HEK293 (cell line): ENCODE measurements around the gene TNIK.

Experiments used
- CTCF ChIA-PET: fragments of 350-600 bp; formaldehyde crosslinking; extraction: SDS; loops from one replicate; lab custom pipeline; 2021; ENCODE audit warnings: antibody characterized with exemption; lab: Yijun Ruan, JAX
- POLR2A ChIA-PET: fragments of 300-600 bp; formaldehyde crosslinking; extraction: SDS; loops from one replicate; lab custom pipeline; 2020; ENCODE audit warnings: antibody characterized with exemption, inconsistent platforms; lab: Yijun Ruan, JAX
- H3K27ac ChIP-seq: fragments of 200-500 bp; sonication (Bioruptor generic); 2 replicates; pipeline ENCODE4 v1.5.1; 2014; ENCODE audit warnings: low read depth, low read length, control low read depth, inconsistent platforms; ENCODE audit errors: extremely low read depth
- H3K36me3 ChIP-seq, 2 experiments: fragments of 200-500 bp in 1 of 2; sonication (Bioruptor generic) in 1 of 2; 1 replicate in 1 of 2; 2 replicates in 1 of 2; pipeline ENCODE4 v1.5.1; 2014 to 2017; ENCODE audit warnings: inconsistent platforms in 2 of 2, low read length in 2 of 2; ENCODE audit not compliant: control insufficient read depth in 2 of 2, insufficient read depth in 1 of 2
- H3K4me1 ChIP-seq: fragments of 200-500 bp; sonication (Bioruptor generic); 2 replicates; pipeline ENCODE4 v1.5.1; 2014; ENCODE audit warnings: mild to moderate bottlenecking, low read length, inconsistent platforms; ENCODE audit not compliant: control insufficient read depth, insufficient read depth
- H3K4me3 ChIP-seq: 2 replicates; pipeline ENCODE4 v1.5.1; 2011; ENCODE audit warnings: low read depth, mild to moderate bottlenecking, control low read depth, low read length, moderate library complexity
- H3K9me3 ChIP-seq: fragments of 200-500 bp; sonication (Bioruptor generic); 2 replicates; pipeline ENCODE4 v1.5.1; 2014; ENCODE audit warnings: low read depth, low read length, inconsistent platforms; ENCODE audit not compliant: control insufficient read depth, insufficient read depth
- GLI2 ChIP-seq: fragments of 450-650 bp; formaldehyde crosslinking; IDR thresholded peaks from 2 replicates; pipeline ENCODE4; 2017; ENCODE audit warnings: missing biosample characterization, missing genetic modification characterization, low read depth, borderline replicate concordance
- IKZF3 ChIP-seq: fragments of 450-650 bp; IDR thresholded peaks from 2 replicates; pipeline ENCODE4 v1.5.0; 2018; ENCODE audit warnings: missing biosample characterization, mild to moderate bottlenecking, missing genetic modification characterization, moderate library complexity
- INSM2 ChIP-seq: fragments of 450-650 bp; formaldehyde crosslinking; IDR thresholded peaks from 2 replicates; pipeline ENCODE4 v1.5.1; 2016; ENCODE audit warnings: missing biosample characterization, missing genetic modification characterization
- MEIS1 ChIP-seq: sonication (generic); formaldehyde crosslinking; IDR thresholded peaks from 2 replicates; pipeline ENCODE4 v1.8.1; 2022; ENCODE audit warnings: missing genetic modification reagents, mild to moderate bottlenecking, borderline replicate concordance
- SP7 ChIP-seq: fragments of 450-650 bp; formaldehyde crosslinking; IDR thresholded peaks from 2 replicates; pipeline ENCODE4 v1.5.1; 2016; ENCODE audit warnings: missing biosample characterization, missing genetic modification characterization
- ZBTB1 ChIP-seq: fragments of 450-650 bp; formaldehyde crosslinking; IDR thresholded peaks from 2 replicates; pipeline ENCODE4 v1.5.1; 2016; ENCODE audit warnings: missing biosample characterization, missing genetic modification characterization
- ZFP3 ChIP-seq: fragments of 450-650 bp; formaldehyde crosslinking; IDR thresholded peaks from 2 replicates; pipeline ENCODE4 v1.5.1; 2016; ENCODE audit warnings: low read depth, missing biosample characterization, missing genetic modification characterization
- ZNF148 ChIP-seq: fragments of 450-650 bp; formaldehyde crosslinking; IDR thresholded peaks from 2 replicates; pipeline ENCODE4 v1.5.0; 2017; ENCODE audit warnings: missing biosample characterization, missing genetic modification characterization, borderline replicate concordance
- ZNF174 ChIP-seq: fragments of 450-650 bp; formaldehyde crosslinking; IDR thresholded peaks from 2 replicates; pipeline ENCODE4 v1.5.0; 2017; ENCODE audit warnings: missing biosample characterization, mild to moderate bottlenecking, missing genetic modification characterization
- ZNF24 ChIP-seq: fragments of 450-650 bp; formaldehyde crosslinking; IDR thresholded peaks from 2 replicates; pipeline ENCODE4 v1.5.1; 2016; ENCODE audit warnings: missing biosample characterization, missing genetic modification characterization
- ZNF544 ChIP-seq: fragments of 450-650 bp; formaldehyde crosslinking; IDR thresholded peaks from 2 replicates; pipeline ENCODE4 v1.5.0; 2017; ENCODE audit warnings: missing biosample characterization, missing genetic modification characterization
- ZNF561 ChIP-seq: fragments of 450-650 bp; IDR thresholded peaks from 2 replicates; pipeline ENCODE4 v1.5.1; 2018; ENCODE audit warnings: missing biosample characterization, missing genetic modification characterization, borderline replicate concordance
- ZNF623 ChIP-seq: fragments of 450-650 bp; formaldehyde crosslinking; IDR thresholded peaks from 2 replicates; pipeline ENCODE4 v1.5.1; 2016; ENCODE audit warnings: missing biosample characterization, missing genetic modification characterization
- ZNF629 ChIP-seq: fragments of 450-650 bp; formaldehyde crosslinking; IDR thresholded peaks from 2 replicates; pipeline ENCODE4 v1.5.1; 2017; ENCODE audit warnings: missing biosample characterization, missing genetic modification characterization
- TF ChIP-seq, protein P1 (sequence below): fragments of 450-650 bp; formaldehyde crosslinking; IDR thresholded peaks from 2 replicates; pipeline ENCODE4 v1.5.1; 2017; ENCODE audit warnings: missing biosample characterization, missing genetic modification characterization
- TF ChIP-seq, protein P2 (sequence below): fragments of 450-650 bp; formaldehyde crosslinking; conservative IDR thresholded peaks from 2 replicates; pipeline ENCODE4 v1.5.1; 2016; ENCODE audit warnings: low read depth, missing biosample characterization, missing genetic modification characterization
- TF ChIP-seq, protein P3 (sequence below): fragments of 450-650 bp; formaldehyde crosslinking; IDR thresholded peaks from 2 replicates; pipeline ENCODE4 v1.5.1; 2017; ENCODE audit warnings: missing biosample characterization, missing genetic modification characterization

Gene TNIK

DNA sequence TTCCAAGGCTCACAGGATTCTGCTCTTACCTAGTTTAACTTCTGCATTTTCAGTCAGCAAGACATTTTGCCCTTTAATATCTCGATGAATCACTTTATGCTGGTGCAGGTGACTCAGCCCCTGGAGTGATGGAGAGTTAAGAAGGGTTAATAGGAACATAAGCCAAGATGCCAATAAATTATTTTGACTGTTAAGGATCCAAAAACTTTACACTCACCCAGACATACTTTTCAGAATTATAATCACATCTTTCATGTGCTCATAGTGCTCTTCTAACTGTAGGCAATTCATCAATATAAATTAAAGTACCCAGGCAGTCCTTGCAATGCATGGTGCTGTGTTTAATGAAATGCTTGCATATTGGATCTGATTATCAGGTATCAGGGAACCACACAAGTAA, 269.5 kb downstream of the TNIK start:
- H3K36me3 ChIP-seq, result no peaks in the 10 kb centered on the region
- 0 out of 2 replicates have a peak, but pooled peaks cover 4% of the 10 kb centered on the region for H3K4me1 ChIP-seq
- H3K9me3 ChIP-seq, result no peaks in the 10 kb centered on the region
- no peak overlapping the region for H3K27ac ChIP-seq
- ChIA-PET POLR2A (no interaction called here), CTCF (no interaction called here)
- TF ChIP-seq ZNF629 (tag by site-specific recombination) (peak; percentile 60), SP7 (tag by site-specific recombination) (peak; percentile 85), GLI2 (tag by site-specific recombination) (peak; percentile 28; the same call in 1 of the 2 replicates), ZNF24 (tag by site-specific recombination) (0 out of 2 replicates have a peak, but pooled peaks have one; percentile 27), INSM2 (tag by site-specific recombination) (0 out of 2 replicates have a peak, but pooled peaks have one; percentile 25), ZNF623 (tag by site-specific recombination) (no peak), ZNF174 (tag by site-specific recombination) (no peak)
- TF ChIP-seq, protein P1, sequence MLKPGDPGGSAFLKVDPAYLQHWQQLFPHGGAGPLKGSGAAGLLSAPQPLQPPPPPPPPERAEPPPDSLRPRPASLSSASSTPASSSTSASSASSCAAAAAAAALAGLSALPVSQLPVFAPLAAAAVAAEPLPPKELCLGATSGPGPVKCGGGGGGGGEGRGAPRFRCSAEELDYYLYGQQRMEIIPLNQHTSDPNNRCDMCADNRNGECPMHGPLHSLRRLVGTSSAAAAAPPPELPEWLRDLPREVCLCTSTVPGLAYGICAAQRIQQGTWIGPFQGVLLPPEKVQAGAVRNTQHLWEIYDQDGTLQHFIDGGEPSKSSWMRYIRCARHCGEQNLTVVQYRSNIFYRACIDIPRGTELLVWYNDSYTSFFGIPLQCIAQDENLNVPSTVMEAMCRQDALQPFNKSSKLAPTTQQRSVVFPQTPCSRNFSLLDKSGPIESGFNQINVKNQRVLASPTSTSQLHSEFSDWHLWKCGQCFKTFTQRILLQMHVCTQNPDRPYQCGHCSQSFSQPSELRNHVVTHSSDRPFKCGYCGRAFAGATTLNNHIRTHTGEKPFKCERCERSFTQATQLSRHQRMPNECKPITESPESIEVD (tag by site-specific recombination), result peak; percentile 42; the same call in 1 of the 2 replicates
- H3K4me3 ChIP-seq, result no peak overlapping the region

DNA sequence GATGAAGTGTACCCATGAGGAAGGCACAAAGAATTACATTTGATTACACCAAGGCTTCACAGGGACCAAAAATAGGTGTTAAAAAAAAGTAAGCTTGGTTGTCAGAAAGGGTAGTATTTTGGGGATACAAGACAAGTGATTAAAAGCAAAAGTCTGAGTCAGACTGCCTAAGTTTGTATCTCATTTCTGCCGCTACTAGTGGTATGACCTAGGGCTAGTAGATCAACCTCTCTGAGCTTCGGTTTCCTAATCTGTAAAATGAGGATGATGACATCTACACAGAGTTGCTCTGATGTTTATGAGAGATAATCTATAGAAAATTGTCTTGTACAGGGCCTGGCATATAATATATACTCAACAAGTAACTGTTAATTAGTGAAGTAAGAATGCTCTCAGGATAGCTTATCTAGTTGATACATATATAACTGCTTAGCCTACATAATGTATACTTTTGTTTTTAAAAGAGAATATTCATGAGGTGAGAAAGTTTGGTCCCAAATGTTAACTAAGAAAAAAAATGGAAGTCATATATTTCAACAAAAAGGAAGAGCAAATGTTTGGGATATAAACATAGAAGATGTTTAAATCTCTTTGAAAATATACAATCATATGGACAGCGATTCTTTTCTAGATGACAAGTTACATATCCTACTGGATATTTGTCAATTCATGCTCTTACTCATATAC, 270.7 kb downstream of the TNIK start:
- H3K9me3 ChIP-seq, result no peaks in the 10 kb centered on the region
- no peaks in the 10 kb centered on the region for H3K36me3 ChIP-seq
- peaks cover 4% of the 10 kb centered on the region; the same call in 1 of the 2 replicates for H3K4me1 ChIP-seq
- H3K27ac ChIP-seq, result no peak overlapping the region
- H3K4me3 ChIP-seq, result no peak overlapping the region
- ChIA-PET CTCF (interaction anchor here (0.6 to 1.5 kb wide), 4 partner anchors 17 to 377 kb away, joined by 3 to 5 read pairs (median 4); no protein-coding TSS in a partner anchor), POLR2A (no interaction called here)
- TF ChIP-seq IKZF3 (no peak), ZNF544 (tag by site-specific recombination) (no peak)

DNA sequence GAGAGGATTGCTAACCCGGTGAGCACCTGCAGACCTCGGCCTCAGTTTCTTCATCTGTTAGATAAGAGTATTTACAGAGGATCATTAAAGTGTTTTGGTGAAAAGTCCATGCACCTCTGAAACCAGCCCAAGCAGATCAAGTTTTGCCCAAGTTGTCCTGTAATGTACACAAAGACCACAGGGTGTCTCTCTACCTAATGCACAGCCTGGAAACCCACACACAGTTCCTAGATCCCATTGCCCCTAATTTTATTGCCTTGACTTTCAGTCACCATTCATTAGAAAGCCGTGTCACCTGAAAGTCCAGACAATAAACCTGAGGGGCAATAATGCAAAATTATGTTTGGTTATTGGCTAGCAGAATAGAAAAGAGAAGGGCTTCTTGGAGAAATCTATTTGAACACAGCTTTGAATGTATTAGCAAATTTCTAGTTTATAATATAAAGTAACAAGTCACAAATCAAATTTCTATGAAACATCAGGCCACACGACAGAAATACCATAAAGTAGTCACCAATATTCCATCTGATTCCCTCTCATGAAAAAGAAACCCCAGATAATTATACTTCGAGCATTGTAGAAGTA, 272.4 kb downstream of the TNIK start:
- Histone ChIP-seq H3K9me3 (no peaks in the 10 kb centered on the region), H3K27ac (no peak overlapping the region), H3K4me3 (no peak overlapping the region), H3K4me1 (peaks cover 4% of the 10 kb centered on the region; the same call in 1 of the 2 replicates), H3K36me3 (no peaks in the 10 kb centered on the region)
- CTCF ChIA-PET, result interaction anchor here (0.6 to 1.4 kb wide), 8 partner anchors 15 to 292 kb away, joined by 3 to 4 read pairs (median 3); no protein-coding TSS in a partner anchor
- POLR2A ChIA-PET, result no interaction called here
- TF ChIP-seq MEIS1 (no peak), ZFP3 (tag by site-specific recombination) (no peak), ZBTB1 (tag by site-specific recombination) (no peak), ZNF561 (no peak), ZNF148 (no peak)
- TF ChIP-seq, protein P2, sequence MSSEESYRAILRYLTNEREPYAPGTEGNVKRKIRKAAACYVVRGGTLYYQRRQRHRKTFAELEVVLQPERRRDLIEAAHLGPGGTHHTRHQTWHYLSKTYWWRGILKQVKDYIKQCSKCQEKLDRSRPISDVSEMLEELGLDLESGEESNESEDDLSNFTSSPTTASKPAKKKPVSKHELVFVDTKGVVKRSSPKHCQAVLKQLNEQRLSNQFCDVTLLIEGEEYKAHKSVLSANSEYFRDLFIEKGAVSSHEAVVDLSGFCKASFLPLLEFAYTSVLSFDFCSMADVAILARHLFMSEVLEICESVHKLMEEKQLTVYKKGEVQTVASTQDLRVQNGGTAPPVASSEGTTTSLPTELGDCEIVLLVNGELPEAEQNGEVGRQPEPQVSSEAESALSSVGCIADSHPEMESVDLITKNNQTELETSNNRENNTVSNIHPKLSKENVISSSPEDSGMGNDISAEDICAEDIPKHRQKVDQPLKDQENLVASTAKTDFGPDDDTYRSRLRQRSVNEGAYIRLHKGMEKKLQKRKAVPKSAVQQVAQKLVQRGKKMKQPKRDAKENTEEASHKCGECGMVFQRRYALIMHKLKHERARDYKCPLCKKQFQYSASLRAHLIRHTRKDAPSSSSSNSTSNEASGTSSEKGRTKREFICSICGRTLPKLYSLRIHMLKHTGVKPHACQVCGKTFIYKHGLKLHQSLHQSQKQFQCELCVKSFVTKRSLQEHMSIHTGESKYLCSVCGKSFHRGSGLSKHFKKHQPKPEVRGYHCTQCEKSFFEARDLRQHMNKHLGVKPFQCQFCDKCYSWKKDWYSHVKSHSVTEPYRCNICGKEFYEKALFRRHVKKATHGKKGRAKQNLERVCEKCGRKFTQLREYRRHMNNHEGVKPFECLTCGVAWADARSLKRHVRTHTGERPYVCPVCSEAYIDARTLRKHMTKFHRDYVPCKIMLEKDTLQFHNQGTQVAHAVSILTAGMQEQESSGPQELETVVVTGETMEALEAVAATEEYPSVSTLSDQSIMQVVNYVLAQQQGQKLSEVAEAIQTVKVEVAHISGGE, result no peak
- TF ChIP-seq, protein P3, sequence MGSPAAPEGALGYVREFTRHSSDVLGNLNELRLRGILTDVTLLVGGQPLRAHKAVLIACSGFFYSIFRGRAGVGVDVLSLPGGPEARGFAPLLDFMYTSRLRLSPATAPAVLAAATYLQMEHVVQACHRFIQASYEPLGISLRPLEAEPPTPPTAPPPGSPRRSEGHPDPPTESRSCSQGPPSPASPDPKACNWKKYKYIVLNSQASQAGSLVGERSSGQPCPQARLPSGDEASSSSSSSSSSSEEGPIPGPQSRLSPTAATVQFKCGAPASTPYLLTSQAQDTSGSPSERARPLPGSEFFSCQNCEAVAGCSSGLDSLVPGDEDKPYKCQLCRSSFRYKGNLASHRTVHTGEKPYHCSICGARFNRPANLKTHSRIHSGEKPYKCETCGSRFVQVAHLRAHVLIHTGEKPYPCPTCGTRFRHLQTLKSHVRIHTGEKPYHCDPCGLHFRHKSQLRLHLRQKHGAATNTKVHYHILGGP (tag by site-specific recombination), result peak; percentile 74
